Endothelial cell of umbilical vein (primary cell): ENCODE results near the gene SLC39A11.

ENCODE experiments used
- EZH2 ChIP-seq: IDR thresholded peaks from 2 replicates; pipeline ENCODE4 v1.6.1; 2012; ENCODE audit warnings: borderline replicate concordance, low read depth, mild to moderate bottlenecking, moderate library complexity, low read length, inconsistent platforms; ENCODE audit not compliant: severe bottlenecking
- JUN ChIP-seq: IDR thresholded peaks from 2 replicates; pipeline ENCODE4 v1.6.1; 2011; ENCODE audit warnings: borderline replicate concordance, low read depth; ENCODE audit not compliant: insufficient read length, insufficient read depth
- MYC ChIP-seq: IDR thresholded peaks from one replicate; pipeline ENCODE4 v1.6.1; 2011; ENCODE audit warnings: mild to moderate bottlenecking, low read depth, low read length
- POLR2A ChIP-seq: IDR thresholded peaks from 2 replicates; pipeline ENCODE4 v1.6.1; 2012; ENCODE audit warnings: low read depth, mild to moderate bottlenecking, control low read depth, low read length
- POLR2AphosphoS5 ChIP-seq: IDR thresholded peaks from 2 replicates; pipeline ENCODE4 v1.6.1; 2012; ENCODE audit warnings: low read depth, mild to moderate bottlenecking, control low read depth, low read length, moderate library complexity; ENCODE audit not compliant: insufficient read depth
- TF ChIP-seq, protein P1 (sequence below), 2 donors: IDR thresholded peaks; 1 replicate in 1 of 2; 2 replicates in 1 of 2; pipeline ENCODE4 v1.5.1; 2011; ENCODE audit warnings: low read length in 2 of 2, mild to moderate bottlenecking in 2 of 2, moderate library complexity in 2 of 2, control low read depth in 1 of 2, inconsistent platforms in 1 of 2, low read depth in 1 of 2; ENCODE audit not compliant: insufficient read depth in 1 of 2; ENCODE audit errors: extremely low read depth in 1 of 2

GRCh38 chr17:72969293-72969906 lies 123.1 kb downstream of the SLC39A11 start:
- TF ChIP-seq, protein P1, sequence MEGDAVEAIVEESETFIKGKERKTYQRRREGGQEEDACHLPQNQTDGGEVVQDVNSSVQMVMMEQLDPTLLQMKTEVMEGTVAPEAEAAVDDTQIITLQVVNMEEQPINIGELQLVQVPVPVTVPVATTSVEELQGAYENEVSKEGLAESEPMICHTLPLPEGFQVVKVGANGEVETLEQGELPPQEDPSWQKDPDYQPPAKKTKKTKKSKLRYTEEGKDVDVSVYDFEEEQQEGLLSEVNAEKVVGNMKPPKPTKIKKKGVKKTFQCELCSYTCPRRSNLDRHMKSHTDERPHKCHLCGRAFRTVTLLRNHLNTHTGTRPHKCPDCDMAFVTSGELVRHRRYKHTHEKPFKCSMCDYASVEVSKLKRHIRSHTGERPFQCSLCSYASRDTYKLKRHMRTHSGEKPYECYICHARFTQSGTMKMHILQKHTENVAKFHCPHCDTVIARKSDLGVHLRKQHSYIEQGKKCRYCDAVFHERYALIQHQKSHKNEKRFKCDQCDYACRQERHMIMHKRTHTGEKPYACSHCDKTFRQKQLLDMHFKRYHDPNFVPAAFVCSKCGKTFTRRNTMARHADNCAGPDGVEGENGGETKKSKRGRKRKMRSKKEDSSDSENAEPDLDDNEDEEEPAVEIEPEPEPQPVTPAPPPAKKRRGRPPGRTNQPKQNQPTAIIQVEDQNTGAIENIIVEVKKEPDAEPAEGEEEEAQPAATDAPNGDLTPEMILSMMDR (IDR thresholded peaks at IDR 0.05; ENCODE audit: extremely low read depth in 1 of 2, insufficient read depth in 1 of 2, low read depth in 1 of 2, low read length in 2 of 2), result no peak
- TF ChIP-seq EZH2 (no peak), POLR2AphosphoS5 (no peak), JUN (no peak), POLR2A (no peak), MYC (no peak)
